Measurements from ENCODE around the gene SLC66A2. TPM values are rescaled to one million over a fixed set of nuclear protein-coding genes. Genes with fewer than 3 reads are reported as not detected.

Gene SLC66A2
- total and polyA plus RNA-seq, 2 donors (not counting 1 experiment from before 2014, with no cell fraction given), result 44.4 to 45.1 TPM

- Mint-ChIP-seq H3K27ac (no peak overlapping the region), H3K27me3 (no peaks in the 10 kb centered on the region), H3K4me1 (peaks cover 12% of the 10 kb centered on the region), H3K4me3 (no peak overlapping the region), H3K9me3 (ENCODE audit: insufficient read depth) (no peaks in the 10 kb centered on the region)
- H3K36me3 ChIP-seq (replicated peaks in 1 of 2; ENCODE audit: control extremely low read depth in 1 of 2, control insufficient read depth in 1 of 2, extremely low read depth in 1 of 2, insufficient read depth in 2 of 2, low read length in 1 of 2), result no peaks in the 10 kb centered on the region
- WGBS (ENCODE audit: insufficient coverage), result 86% methylated on average over 1 of the region's 2 CpGs
- H3K9ac ChIP-seq (ENCODE audit: low read length), result no peak overlapping the region
- H4K20me1 ChIP-seq (ENCODE audit: control insufficient read depth, insufficient read depth, low read length, poor library complexity, severe bottlenecking), result no peaks in the 10 kb centered on the region
- no peak for ATAC-seq (ENCODE audit: low read depth)
- H3K9me3 ChIP-seq (ENCODE audit: control extremely low read depth in 1 of 3, control insufficient read depth in 2 of 3, insufficient read depth in 1 of 3, low read length in 2 of 3), result no peaks in the 10 kb centered on the region
- H3K27ac ChIP-seq (ENCODE audit: low read length in 2 of 2), result no peak overlapping the region
- no peak for DNase-seq
- peaks cover 0 to 17% of the 10 kb centered on the region in 2 donors for H3K4me1 ChIP-seq (ENCODE audit: control insufficient read depth in 2 of 2, insufficient read depth in 2 of 2, low read length in 2 of 2)
- H3K4me3 ChIP-seq (ENCODE audit: control extremely low read depth in 1 of 5, extremely low read depth in 1 of 5, insufficient read depth in 1 of 5, low read depth in 2 of 5, low read length in 4 of 5), result no peak overlapping the region
- intact Hi-C loops (cut with micrococcal nuclease), result no loop called here
- no peak for TF ChIP-seq EZH2 (IDR thresholded peaks at IDR 0.05; ENCODE audit: borderline replicate concordance, insufficient read depth, low read depth, low read length, poor library complexity, severe bottlenecking)
- no peak for TF ChIP-seq CTCF (IDR thresholded peaks at IDR 0.05)
- H3K27me3 ChIP-seq (replicated peaks in 1 of 4; ENCODE audit: control extremely low read depth in 1 of 4, control insufficient read depth in 3 of 4, insufficient read depth in 4 of 4, low read length in 3 of 4), result no peaks in the 10 kb centered on the region
- no peak overlapping the region for H3K4me2 ChIP-seq (replicated peaks; ENCODE audit: low read depth, low read length, poor library complexity, severe bottlenecking)
- H3K79me2 ChIP-seq (ENCODE audit: control insufficient read depth, insufficient read depth, low read length), result peaks cover under 1% of the 10 kb centered on the region
- H2AFZ ChIP-seq (ENCODE audit: insufficient read depth, low read depth, low read length, poor library complexity, severe bottlenecking), result no peak overlapping the region
- ChIA-PET CTCF (interaction anchor here (1.2 kb wide), 1 partner anchor 8 kb away, joined by 3 read pairs; no protein-coding TSS in a partner anchor), POLR2A (no interaction called here)
These were observed 4.8 kb upstream of the SLC66A2 start for GRCh38 chr18:79956276-79956675.

- Histone ChIP-seq H3K36me3 (replicated peaks in 1 of 2; ENCODE audit: control extremely low read depth in 1 of 2, control insufficient read depth in 1 of 2, extremely low read depth in 1 of 2, insufficient read depth in 2 of 2, low read length in 1 of 2) (no peaks in the 10 kb centered on the region), H3K27ac (ENCODE audit: low read length in 2 of 2) (no peak overlapping the region), H3K9ac (ENCODE audit: low read length) (no peak overlapping the region), H3K4me3 (ENCODE audit: control extremely low read depth in 1 of 5, extremely low read depth in 1 of 5, insufficient read depth in 1 of 5, low read depth in 2 of 5, low read length in 4 of 5) (no peak overlapping the region), H3K79me2 (ENCODE audit: control insufficient read depth, insufficient read depth, low read length) (peaks cover 8% of the 10 kb centered on the region), H4K20me1 (ENCODE audit: control insufficient read depth, insufficient read depth, low read length, poor library complexity, severe bottlenecking) (peaks cover 2% of the 10 kb centered on the region), H3K4me2 (replicated peaks; ENCODE audit: low read depth, low read length, poor library complexity, severe bottlenecking) (no peak overlapping the region), H3K9me3 (ENCODE audit: control extremely low read depth in 1 of 3, control insufficient read depth in 2 of 3, insufficient read depth in 1 of 3, low read length in 2 of 3) (no peaks in the 10 kb centered on the region), H2AFZ (ENCODE audit: insufficient read depth, low read depth, low read length, poor library complexity, severe bottlenecking) (no peak overlapping the region), H3K27me3 (replicated peaks in 1 of 4; ENCODE audit: control extremely low read depth in 1 of 4, control insufficient read depth in 3 of 4, insufficient read depth in 4 of 4, low read length in 3 of 4) (no peaks in the 10 kb centered on the region), H3K4me1 (ENCODE audit: control insufficient read depth in 2 of 2, insufficient read depth in 2 of 2, low read length in 2 of 2) (peaks cover under 1 to 15% of the 10 kb centered on the region in 2 donors)
- Mint-ChIP-seq H3K9me3 (ENCODE audit: insufficient read depth) (no peaks in the 10 kb centered on the region), H3K27me3 (no peaks in the 10 kb centered on the region), H3K4me1 (peaks cover 10% of the 10 kb centered on the region), H3K4me3 (no peak overlapping the region), H3K27ac (no peak overlapping the region)
- ChIA-PET POLR2A (interaction anchor here (0.6 kb wide), 1 partner anchor 32 kb away, joined by 4 read pairs; no protein-coding TSS in a partner anchor), CTCF (no interaction called here)
- intact Hi-C loops (cut with micrococcal nuclease), result no loop called here
- TF ChIP-seq EZH2 (IDR thresholded peaks at IDR 0.05; ENCODE audit: borderline replicate concordance, insufficient read depth, low read depth, low read length, poor library complexity, severe bottlenecking), result no peak
- no peak for TF ChIP-seq CTCF (IDR thresholded peaks at IDR 0.05)
- DNase-seq (no peak), ATAC-seq (ENCODE audit: low read depth) (no peak)
- 88% methylated on average over 10 of the region's 12 CpGs for WGBS (ENCODE audit: insufficient coverage)
These were observed 4.0 kb upstream of the SLC66A2 start for GRCh38 chr18:79955302-79956075.

All from B cell (primary cell).